Measurements from ENCODE around the gene SLC12A8.

- no peak for TF ChIP-seq CTCF (IDR thresholded peaks at IDR 0.05)
- no peak for TF ChIP-seq POLR2AphosphoS5 (IDR thresholded peaks at IDR 0.05)
- TF ChIP-seq POLR2A (IDR thresholded peaks at IDR 0.05): no peak
These were observed 40.2 kb downstream of the SLC12A8 start for GRCh38 chr3:125172346-125172745.
